ENCODE results near the gene NXT1. TPM values are rescaled to one million over a fixed set of nuclear protein-coding genes. Genes with fewer than 3 reads are reported as not detected.

Gene NXT1
- total and polyA plus RNA-seq, 2 of the 4 experiments (the other 2 are of a cell fraction) = 23.6 to 25.5 TPM

GRCh38 chr20:23331450-23332350 is 18.9 kb upstream of the NXT1 start:
- no peaks in the 10 kb centered on the region for H3K4me1 ChIP-seq (ENCODE audit: control insufficient read depth, insufficient read depth, low read length)
- in situ Hi-C loops (cut with MboI; ENCODE audit: low sequenced_read_pairs) (loop anchor here (25.0 kb wide), 1 partner anchor 994 kb away; no protein-coding TSS in a partner anchor), dilution Hi-C loops (cut with HindIII; ENCODE audit: low sequenced_read_pairs, unreplicated experiment) (no loop called here), intact Hi-C loops (cut with micrococcal nuclease) (no loop called here)
- no peak overlapping the region for H3K4me3 ChIP-seq (ENCODE audit: insufficient read depth, low read depth, low read length)
- H3K79me1 ChIP-seq (ENCODE audit: low read depth in 1 of 2, low read length in 2 of 2) = no peaks in the 10 kb centered on the region
- DNase-seq (no peak), ATAC-seq (ENCODE audit: low read depth) (no peak)
- CTCF ChIA-PET = interaction anchor here (0.5 kb wide), 1 partner anchor 189 kb away, joined by 3 read pairs; no protein-coding TSS in a partner anchor
- BruUV-seq (replicated peaks) = no TSS peak
- H4K8ac ChIP-seq (ENCODE audit: low read depth in 2 of 2, low read length in 2 of 2) = no peak overlapping the region
- H2BK120ac ChIP-seq (ENCODE audit: low read depth, low read length) = no peak overlapping the region
- H2BK20ac ChIP-seq (ENCODE audit: low read depth, low read length) = no peak overlapping the region
- H3K23ac ChIP-seq (ENCODE audit: low read depth, low read length) = no peak overlapping the region
- no peak overlapping the region for H2AK9ac ChIP-seq (replicated peaks; ENCODE audit: low read depth, low read length, poor library complexity)
- no peak overlapping the region for H2BK15ac ChIP-seq (ENCODE audit: low read depth, low read length)
- 0 out of 2 replicates have a peak overlapping the region, but pooled peaks have one; percentile 6 for H3K56ac ChIP-seq (ENCODE audit: extremely low read depth, insufficient read depth, low read length)
- no peaks in the 10 kb centered on the region for H3K36me3 ChIP-seq (ENCODE audit: control insufficient read depth, insufficient read depth, low read length)
- H4K5ac ChIP-seq (ENCODE audit: low read depth, low read length) = no peak overlapping the region
- no peak overlapping the region for H3K9ac ChIP-seq (ENCODE audit: low read depth, low read length)
- H4K91ac ChIP-seq (ENCODE audit: insufficient read depth, low read depth, low read length) = no peak overlapping the region
- no peak overlapping the region for H2AFZ ChIP-seq (replicated peaks; ENCODE audit: low read length, poor library complexity)
- no peak overlapping the region for H3K27ac ChIP-seq (ENCODE audit: insufficient read depth, low read length)
- H3K9me3 ChIP-seq (ENCODE audit: control insufficient read depth, insufficient read depth, low read length) = no peaks in the 10 kb centered on the region
- H4K20me1 ChIP-seq (ENCODE audit: insufficient read depth, low read length) = no peaks in the 10 kb centered on the region
- no peak overlapping the region for H3K18ac ChIP-seq (ENCODE audit: low read depth, low read length)
- no peak overlapping the region for H3K4ac ChIP-seq (ENCODE audit: low read depth, low read length)
- POLR2A ChIA-PET (ENCODE audit: unreplicated experiment) = no interaction called here
- H2BK5ac ChIP-seq (ENCODE audit: low read depth, low read length, poor library complexity, severe bottlenecking) = no peak overlapping the region
- H3K27me3 ChIP-seq (ENCODE audit: control insufficient read depth, insufficient read depth, low read length) = no peaks in the 10 kb centered on the region
- no peak overlapping the region for H2AK5ac ChIP-seq (ENCODE audit: low read depth, low read length)
- no peak overlapping the region for H3K4me2 ChIP-seq (ENCODE audit: low read depth, low read length)
- no peak overlapping the region for H3K14ac ChIP-seq (replicated peaks; ENCODE audit: low read depth, low read length)
- H3K9me1 ChIP-seq (ENCODE audit: insufficient read depth, low read length) = no peaks in the 10 kb centered on the region
- 50% methylated on average over 2 of the region's 8 CpGs; no CpG with 5 or more reads in 1 of the 2 experiments for WGBS, 2 experiments (ENCODE audit: extremely low coverage in 2 of 2, insufficient read length in 1 of 2)
- no peak for TF ChIP-seq FOS (IDR thresholded peaks at IDR 0.05; ENCODE audit: low read depth, low read length)
- TF ChIP-seq RFX5 (IDR thresholded peaks at IDR 0.05; ENCODE audit: low read depth, low read length) = no peak
- no peak for TF ChIP-seq MAFK (IDR thresholded peaks at IDR 0.05; ENCODE audit: low read depth, low read length)
- TF ChIP-seq MAZ (IDR thresholded peaks at IDR 0.05; ENCODE audit: borderline replicate concordance, low read depth, low read length) = no peak
- no peak for TF ChIP-seq ELK1 (IDR thresholded peaks at IDR 0.05; ENCODE audit: borderline replicate concordance, low read depth, low read length)
- TF ChIP-seq CHD1 (IDR thresholded peaks at IDR 0.05; ENCODE audit: low read depth, low read length) = no peak
- no peak for TF ChIP-seq SMC3 (IDR thresholded peaks at IDR 0.05; ENCODE audit: low read depth, low read length)
- TF ChIP-seq RAD21 (IDR thresholded peaks at IDR 0.05; ENCODE audit: low read length) = no peak
- TF ChIP-seq POLR2A (IDR thresholded peaks at IDR 0.05; ENCODE audit: low read depth, low read length) = no peak
- TF ChIP-seq NFE2L2 (IDR thresholded peaks at IDR 0.05; ENCODE audit: low read depth, low read length) = no peak
- TF ChIP-seq USF2 (IDR thresholded peaks at IDR 0.05; ENCODE audit: low read depth, low read length) = no peak
- TF ChIP-seq BHLHE40 (IDR thresholded peaks at IDR 0.05; ENCODE audit: low read depth, low read length) = no peak
- TF ChIP-seq CTCF (conservative IDR thresholded peaks at IDR 0.05; ENCODE audit: low read depth, low read length) = no peak
- TF ChIP-seq CEBPB (IDR thresholded peaks at IDR 0.05; ENCODE audit: low read depth, low read length) = no peak
- no peak for TF ChIP-seq MXI1 (IDR thresholded peaks at IDR 0.05; ENCODE audit: borderline replicate concordance, low read depth, low read length)

All from IMR-90 (cell line).